Measurements from ENCODE around the gene BCDIN3D. TPM values are rescaled to one million over a fixed set of nuclear protein-coding genes. Genes with fewer than 3 reads are reported as not detected.

The BCDIN3D gene
- total and polyA plus RNA-seq, 2 experiments from 2014 or later: 3.5 to 5.6 TPM

GRCh38 chr12:49843876-49844437, 1.1 kb upstream of the BCDIN3D start:
- peak overlapping the region; percentile 87 for H3K4me2 ChIP-seq
- H3K27ac ChIP-seq: no peak overlapping the region
- no peaks in the 10 kb centered on the region for H3K9me3 ChIP-seq (ENCODE audit: low read depth)
- over 99% methylated on average over 4 of the region's 4 CpGs for WGBS (ENCODE audit: low lambda C conversion rate, missing lambda C conversion rate)
- H3K4me3 ChIP-seq: no peak overlapping the region
- H3K9me2 ChIP-seq (replicated peaks; ENCODE audit: insufficient read depth): no peaks in the 10 kb centered on the region
- no peak for DNase-seq (ENCODE audit: low spot score)
- H4K20me1 ChIP-seq (ENCODE audit: insufficient read depth, poor library complexity, severe bottlenecking): no peaks in the 10 kb centered on the region
- peaks cover 22% of the 10 kb centered on the region for H3K79me2 ChIP-seq
- H2AFZ ChIP-seq: no peak overlapping the region
- H3K4me1 ChIP-seq (ENCODE audit: insufficient read depth): peaks cover 10% of the 10 kb centered on the region
- TF ChIP-seq EZH2phosphoT487 (IDR thresholded peaks at IDR 0.05; ENCODE audit: low read depth, severe bottlenecking, unreplicated experiment) (no peak), EZH2 (IDR thresholded peaks at IDR 0.05; ENCODE audit: borderline replicate concordance) (no peak)
- TF ChIP-seq, protein P1, sequence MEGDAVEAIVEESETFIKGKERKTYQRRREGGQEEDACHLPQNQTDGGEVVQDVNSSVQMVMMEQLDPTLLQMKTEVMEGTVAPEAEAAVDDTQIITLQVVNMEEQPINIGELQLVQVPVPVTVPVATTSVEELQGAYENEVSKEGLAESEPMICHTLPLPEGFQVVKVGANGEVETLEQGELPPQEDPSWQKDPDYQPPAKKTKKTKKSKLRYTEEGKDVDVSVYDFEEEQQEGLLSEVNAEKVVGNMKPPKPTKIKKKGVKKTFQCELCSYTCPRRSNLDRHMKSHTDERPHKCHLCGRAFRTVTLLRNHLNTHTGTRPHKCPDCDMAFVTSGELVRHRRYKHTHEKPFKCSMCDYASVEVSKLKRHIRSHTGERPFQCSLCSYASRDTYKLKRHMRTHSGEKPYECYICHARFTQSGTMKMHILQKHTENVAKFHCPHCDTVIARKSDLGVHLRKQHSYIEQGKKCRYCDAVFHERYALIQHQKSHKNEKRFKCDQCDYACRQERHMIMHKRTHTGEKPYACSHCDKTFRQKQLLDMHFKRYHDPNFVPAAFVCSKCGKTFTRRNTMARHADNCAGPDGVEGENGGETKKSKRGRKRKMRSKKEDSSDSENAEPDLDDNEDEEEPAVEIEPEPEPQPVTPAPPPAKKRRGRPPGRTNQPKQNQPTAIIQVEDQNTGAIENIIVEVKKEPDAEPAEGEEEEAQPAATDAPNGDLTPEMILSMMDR (IDR thresholded peaks at IDR 0.05; ENCODE audit: poor library complexity): no peak
- H3K36me3 ChIP-seq (replicated peaks; ENCODE audit: insufficient read depth, low read depth): no peaks in the 10 kb centered on the region
- H3K27me3 ChIP-seq: peaks cover 13% of the 10 kb centered on the region

GRCh38 chr12:49843411-49843810, 505 bp upstream of the BCDIN3D start:
- 90% methylated on average over 7 of the region's 7 CpGs for WGBS (ENCODE audit: low lambda C conversion rate, missing lambda C conversion rate)
- TF ChIP-seq EZH2 (IDR thresholded peaks at IDR 0.05; ENCODE audit: borderline replicate concordance) (no peak), EZH2phosphoT487 (IDR thresholded peaks at IDR 0.05; ENCODE audit: low read depth, severe bottlenecking, unreplicated experiment) (no peak)
- TF ChIP-seq, protein P1 (IDR thresholded peaks at IDR 0.05; ENCODE audit: poor library complexity): no peak
- no peak for DNase-seq (ENCODE audit: low spot score)
- no peaks in the 10 kb centered on the region for H3K36me3 ChIP-seq (replicated peaks; ENCODE audit: insufficient read depth, low read depth)
- peaks cover 22% of the 10 kb centered on the region for H3K79me2 ChIP-seq
- no peaks in the 10 kb centered on the region for H3K9me3 ChIP-seq (ENCODE audit: low read depth)
- peaks cover 7% of the 10 kb centered on the region for H3K27me3 ChIP-seq
- H2AFZ ChIP-seq: peak overlapping the region; percentile 80
- peak overlapping the region; percentile 93 for H3K27ac ChIP-seq
- H4K20me1 ChIP-seq (ENCODE audit: insufficient read depth, poor library complexity, severe bottlenecking): no peaks in the 10 kb centered on the region
- H3K4me2 ChIP-seq: peak overlapping the region; percentile 87
- peak overlapping the region; percentile 41 for H3K4me3 ChIP-seq
- H3K4me1 ChIP-seq (ENCODE audit: insufficient read depth): peaks cover 10% of the 10 kb centered on the region
- no peaks in the 10 kb centered on the region for H3K9me2 ChIP-seq (replicated peaks; ENCODE audit: insufficient read depth)

- DNase-seq (ENCODE audit: low spot score): peak; percentile 60
- Histone ChIP-seq H3K9me2 (replicated peaks; ENCODE audit: insufficient read depth) (no peaks in the 10 kb centered on the region), H3K9me3 (ENCODE audit: low read depth) (no peaks in the 10 kb centered on the region), H3K27me3 (no peaks in the 10 kb centered on the region), H3K36me3 (replicated peaks; ENCODE audit: insufficient read depth, low read depth) (no peaks in the 10 kb centered on the region), H3K27ac (no peak overlapping the region), H3K4me2 (no peak overlapping the region), H3K79me2 (peaks cover 22% of the 10 kb centered on the region), H4K20me1 (ENCODE audit: insufficient read depth, poor library complexity, severe bottlenecking) (no peaks in the 10 kb centered on the region), H3K4me1 (ENCODE audit: insufficient read depth) (peaks cover 10% of the 10 kb centered on the region), H3K4me3 (no peak overlapping the region), H2AFZ (no peak overlapping the region)
- 76% methylated on average over 3 of the region's 3 CpGs for WGBS (ENCODE audit: low lambda C conversion rate, missing lambda C conversion rate)
- TF ChIP-seq, protein P1 (IDR thresholded peaks at IDR 0.05; ENCODE audit: poor library complexity): peak; percentile 70
- TF ChIP-seq EZH2 (IDR thresholded peaks at IDR 0.05; ENCODE audit: borderline replicate concordance) (no peak), EZH2phosphoT487 (IDR thresholded peaks at IDR 0.05; ENCODE audit: low read depth, severe bottlenecking, unreplicated experiment) (no peak)
Measured at GRCh38 chr12:49838973-49839633, 3.8 kb downstream of the BCDIN3D start.

All from hepatocyte (in vitro differentiated cells).